Tibial nerve (tissue), 4 donors: ENCODE data around the gene PRKAG3. TPM values are rescaled to one million over a fixed set of nuclear protein-coding genes. Genes with fewer than 3 reads are reported as not detected.

ENCODE experiments used
- DNase-seq, 2 donors: peaks; one replicate each; pipeline ENCODE4 v3.0.0-alpha.2; 2019; ENCODE audit warnings: low spot score in 2 of 2
- H3K27ac ChIP-seq, 4 donors: fragments of 200-600 bp; sonication (generic) in 3 of 4; one replicate each; pipeline ENCODE4 v1.5.1; 2017 to 2019; ENCODE audit warnings: mild to moderate bottlenecking in 1 of 4
- H3K27me3 ChIP-seq, 2 donors: fragments of 200-600 bp; sonication (generic) in 1 of 2; one replicate each; pipeline versions ENCODE4 v1.5.1 to v1.6.0; 2017 to 2019
- H3K36me3 ChIP-seq, 3 donors: fragments of 200-600 bp; sonication (generic); one replicate each; pipeline ENCODE4 v1.5.1; 2018 to 2019
- H3K4me1 ChIP-seq, 4 donors: fragments of 200-600 bp; sonication (generic) in 3 of 4; one replicate each; pipeline ENCODE4 v1.5.1; 2017 to 2019
- H3K4me3 ChIP-seq, 4 donors: fragments of 200-600 bp; sonication (generic) in 3 of 4; one replicate each; pipeline ENCODE4 v1.5.1; 2017 to 2019; ENCODE audit warnings: mild to moderate bottlenecking in 1 of 4, moderate library complexity in 1 of 4
- H3K9me3 ChIP-seq, 4 donors: fragments of 200-600 bp; sonication (generic) in 3 of 4; one replicate each; pipeline ENCODE4 v1.5.1; 2017 to 2019
- EP300 ChIP-seq, 2 donors: sonication (generic); formaldehyde crosslinking; IDR thresholded peaks; one replicate each; pipeline ENCODE4 v1.6.1; 2017; ENCODE audit warnings: antibody characterized with exemption in 2 of 2, mild to moderate bottlenecking in 1 of 2
- POLR2A ChIP-seq, 2 donors: fragments of 450-650 bp; IDR thresholded peaks; one replicate each; pipeline ENCODE4 v1.6.1; 2017; ENCODE audit warnings: antibody characterized with exemption in 2 of 2, mild to moderate bottlenecking in 2 of 2, moderate library complexity in 2 of 2
- WGBS, 2 donors: methylation state at CpG; one replicate each; pipeline ENCODE4 v1.1.5; 2018; 5-methylcytosine and 5-hydroxymethylcytosine counted together
- total RNA-seq, 4 donors: library from RNA; depleted of rRNA; stranded (reverse); fragments of >200 nt; gene quantifications; one replicate each; pipeline ENCODE4 v1.1.0, GENCODE V29; 2016
- TF ChIP-seq, protein P1 (sequence below), 5 experiments: fragments of 200-600 bp in 3 of 5; fragments of 450-650 bp in 2 of 5; sonication (generic) in 3 of 5; IDR thresholded peaks; one replicate each; pipeline ENCODE4 v1.5.1; 2016 to 2019; ENCODE audit warnings: antibody characterized with exemption in 5 of 5, mild to moderate bottlenecking in 3 of 5, moderate library complexity in 2 of 5

PRKAG3 gene
- total RNA-seq, 4 donors from 2014 or later = not detected

DNA sequence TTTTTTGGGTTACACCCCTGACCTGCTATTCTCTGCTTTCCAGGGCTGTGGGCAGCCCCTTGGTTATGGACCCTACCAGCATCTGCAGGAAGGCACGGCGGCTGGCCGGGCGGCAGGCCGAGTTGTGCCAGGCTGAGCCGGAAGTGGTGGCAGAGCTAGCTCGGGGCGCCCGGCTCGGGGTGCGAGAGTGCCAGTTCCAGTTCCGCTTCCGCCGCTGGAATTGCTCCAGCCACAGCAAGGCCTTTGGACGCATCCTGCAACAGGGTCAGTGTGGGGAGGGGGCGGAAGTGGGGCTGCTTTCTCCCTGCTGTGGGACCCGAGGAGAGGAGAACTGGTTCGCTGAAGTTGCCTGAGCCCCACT is 39.4 kb upstream of the PRKAG3 start:
- WGBS, 2 donors = 16 to 38% methylated on average over 16 to 18 of the region's 18 CpGs
- Histone ChIP-seq H3K4me1 (peaks cover 0 to 50% (median 14%) of the 10 kb centered on the region in 4 donors), H3K27ac (no peak overlapping the region), H3K27me3 (peaks cover 0 to 46% of the 10 kb centered on the region in 2 donors), H3K9me3 (no peaks in the 10 kb centered on the region), H3K36me3 (peaks cover 0 to 21% (median 0%) of the 10 kb centered on the region in 3 donors), H3K4me3 (peak overlapping the region in 2 of 4 donors; percentile 23 to 35)
- DNase-seq = no peak
- TF ChIP-seq EP300 (IDR thresholded peaks at IDR 0.05) (no peak), POLR2A (IDR thresholded peaks at IDR 0.05) (no peak)
- TF ChIP-seq, protein P1, sequence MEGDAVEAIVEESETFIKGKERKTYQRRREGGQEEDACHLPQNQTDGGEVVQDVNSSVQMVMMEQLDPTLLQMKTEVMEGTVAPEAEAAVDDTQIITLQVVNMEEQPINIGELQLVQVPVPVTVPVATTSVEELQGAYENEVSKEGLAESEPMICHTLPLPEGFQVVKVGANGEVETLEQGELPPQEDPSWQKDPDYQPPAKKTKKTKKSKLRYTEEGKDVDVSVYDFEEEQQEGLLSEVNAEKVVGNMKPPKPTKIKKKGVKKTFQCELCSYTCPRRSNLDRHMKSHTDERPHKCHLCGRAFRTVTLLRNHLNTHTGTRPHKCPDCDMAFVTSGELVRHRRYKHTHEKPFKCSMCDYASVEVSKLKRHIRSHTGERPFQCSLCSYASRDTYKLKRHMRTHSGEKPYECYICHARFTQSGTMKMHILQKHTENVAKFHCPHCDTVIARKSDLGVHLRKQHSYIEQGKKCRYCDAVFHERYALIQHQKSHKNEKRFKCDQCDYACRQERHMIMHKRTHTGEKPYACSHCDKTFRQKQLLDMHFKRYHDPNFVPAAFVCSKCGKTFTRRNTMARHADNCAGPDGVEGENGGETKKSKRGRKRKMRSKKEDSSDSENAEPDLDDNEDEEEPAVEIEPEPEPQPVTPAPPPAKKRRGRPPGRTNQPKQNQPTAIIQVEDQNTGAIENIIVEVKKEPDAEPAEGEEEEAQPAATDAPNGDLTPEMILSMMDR (IDR thresholded peaks at IDR 0.05) = no peak

DNA sequence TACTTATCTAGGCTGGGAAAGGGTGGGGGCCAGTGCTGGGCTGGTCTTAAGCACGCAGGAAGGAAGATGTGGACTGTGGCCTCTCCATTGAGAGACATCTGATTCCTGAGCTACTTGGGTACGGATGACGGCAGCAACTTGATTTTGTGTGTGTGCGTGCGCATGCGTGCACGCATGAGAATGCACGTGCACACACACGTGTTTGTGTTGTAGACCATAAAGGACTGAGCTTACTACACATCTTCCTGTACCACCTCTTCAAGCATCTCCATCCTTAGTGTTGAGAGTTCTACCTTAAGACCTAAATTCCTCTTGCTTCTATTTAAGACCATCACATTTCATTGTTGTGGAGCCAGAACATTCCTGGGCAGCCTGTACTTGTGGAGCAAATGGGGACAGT is 37.5 kb upstream of the PRKAG3 start:
- H3K4me1 ChIP-seq = peaks cover 0 to 69% (median 22%) of the 10 kb centered on the region in 4 donors
- no peak overlapping the region for H3K27ac ChIP-seq
- peaks cover 0 to 16% (median 0%) of the 10 kb centered on the region in 3 donors for H3K36me3 ChIP-seq
- H3K9me3 ChIP-seq = no peaks in the 10 kb centered on the region
- peaks cover 0 to 41% of the 10 kb centered on the region in 2 donors for H3K27me3 ChIP-seq
- no peak for TF ChIP-seq POLR2A (IDR thresholded peaks at IDR 0.05)
- TF ChIP-seq, protein P1 (IDR thresholded peaks at IDR 0.05) = no peak
- no peak for TF ChIP-seq EP300 (IDR thresholded peaks at IDR 0.05)
- H3K4me3 ChIP-seq = no peak overlapping the region
- 84 to 91% methylated on average over 9 of the region's 9 CpGs for WGBS, 2 donors
- no peak for DNase-seq

DNA sequence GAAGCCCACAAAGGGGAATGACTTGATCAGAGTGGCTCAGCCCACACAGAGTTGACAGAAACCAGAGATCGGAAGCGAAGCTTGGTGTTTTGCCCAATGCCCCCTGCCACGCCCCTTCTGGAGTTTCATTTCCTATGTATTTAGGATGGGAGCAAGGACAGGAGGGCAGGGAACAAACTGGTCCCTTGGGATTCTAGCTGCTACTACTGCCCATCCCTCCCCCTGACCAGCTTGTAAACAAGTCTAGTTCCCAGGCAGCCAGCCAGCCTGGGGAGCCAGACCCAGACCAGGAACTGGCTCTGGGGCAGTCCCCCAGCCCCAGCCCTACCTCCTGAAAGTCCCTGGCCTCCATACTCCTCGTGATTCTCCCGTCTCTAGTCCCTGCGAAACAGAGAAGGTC is 36.3 kb upstream of the PRKAG3 start:
- peak overlapping the region in 3 of 4 donors; percentile 40 to 61 (median 61) for H3K27ac ChIP-seq
- no peaks in the 10 kb centered on the region for H3K9me3 ChIP-seq
- H3K27me3 ChIP-seq = peaks cover 0 to 32% of the 10 kb centered on the region in 2 donors
- TF ChIP-seq, protein P1 (IDR thresholded peaks at IDR 0.05) = no peak
- TF ChIP-seq EP300 (IDR thresholded peaks at IDR 0.05) = peak in 1 of 2 donors; percentile 44
- no peak for DNase-seq
- 25 to 32% methylated on average over 6 of the region's 6 CpGs for WGBS, 2 donors
- no peak overlapping the region for H3K4me3 ChIP-seq
- H3K4me1 ChIP-seq = peaks cover 0 to 77% (median 23%) of the 10 kb centered on the region in 4 donors
- H3K36me3 ChIP-seq = peaks cover 0 to 4% (median 0%) of the 10 kb centered on the region in 3 donors

DNA sequence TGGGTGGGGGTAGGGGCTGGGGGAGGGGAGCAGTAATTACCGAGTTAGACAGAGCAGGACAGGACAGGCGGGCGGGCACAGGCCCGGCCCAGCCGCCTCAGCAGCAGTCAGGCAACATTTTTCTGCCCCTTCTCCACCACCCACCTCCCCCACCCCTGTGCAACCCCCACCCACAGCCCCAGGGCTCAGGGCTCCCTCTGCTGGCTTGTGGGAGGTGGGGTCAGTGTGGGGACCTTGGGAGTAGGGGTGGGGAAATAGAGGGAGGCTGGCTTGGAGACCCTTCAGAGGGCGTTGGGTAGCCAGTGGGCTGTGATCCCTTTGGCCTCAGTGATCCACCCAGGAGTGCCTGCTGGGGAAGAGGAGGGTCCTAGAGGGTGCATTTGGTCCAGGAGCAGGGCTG is 34.4 kb upstream of the PRKAG3 start:
- Histone ChIP-seq H3K4me3 (no peak overlapping the region), H3K27me3 (peaks cover 0 to 24% of the 10 kb centered on the region in 2 donors), H3K4me1 (peaks cover 0 to 83% (median 22%) of the 10 kb centered on the region in 4 donors), H3K9me3 (no peaks in the 10 kb centered on the region), H3K36me3 (no peaks in the 10 kb centered on the region), H3K27ac (peak overlapping the region in 3 of 4 donors; percentile 52 to 92 (median 81))
- TF ChIP-seq EP300 (IDR thresholded peaks at IDR 0.05) (no peak), POLR2A (IDR thresholded peaks at IDR 0.05) (no peak)
- TF ChIP-seq, protein P1 (IDR thresholded peaks at IDR 0.05) = no peak
- WGBS, 2 donors = 57 to 69% methylated on average over 6 of the region's 6 CpGs
- DNase-seq = no peak

DNA sequence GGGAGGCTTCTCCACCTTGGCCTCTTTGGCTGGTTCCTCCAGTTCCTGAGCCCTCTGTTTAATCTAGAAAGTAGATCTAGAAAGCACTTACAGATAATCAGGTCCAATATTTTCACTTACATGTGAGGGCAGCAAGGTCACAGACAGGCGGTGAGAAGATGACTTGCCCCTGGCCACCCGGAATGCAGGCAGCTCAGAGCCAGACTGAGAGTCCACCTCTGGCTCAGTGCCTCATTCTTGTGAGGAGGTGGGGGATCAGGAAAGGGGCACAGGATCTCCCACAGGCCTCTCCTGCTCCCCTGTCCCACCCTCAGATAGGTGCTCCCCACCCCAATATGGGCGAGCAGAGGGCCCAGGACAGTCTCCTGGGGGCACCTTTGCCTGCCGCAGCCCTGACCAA is 33.8 kb upstream of the PRKAG3 start:
- no peak overlapping the region for H3K4me3 ChIP-seq
- DNase-seq = no peak
- peak overlapping the region; percentile 49 to 92 (median 66) for H3K27ac ChIP-seq
- H3K36me3 ChIP-seq = no peaks in the 10 kb centered on the region
- H3K4me1 ChIP-seq = peaks cover 0 to 87% (median 21%) of the 10 kb centered on the region in 4 donors
- H3K27me3 ChIP-seq = peaks cover 0 to 21% of the 10 kb centered on the region in 2 donors
- TF ChIP-seq, protein P1 (IDR thresholded peaks at IDR 0.05) = no peak
- TF ChIP-seq POLR2A (IDR thresholded peaks at IDR 0.05) (no peak), EP300 (IDR thresholded peaks at IDR 0.05) (no peak)
- no peaks in the 10 kb centered on the region for H3K9me3 ChIP-seq
- 50 to 68% methylated on average over 2 to 4 of the region's 4 CpGs for WGBS, 2 donors
